NOMO-1 treated with DMSO at 0.1 percent for 48 hours (cell line): Measurements from ENCODE around the gene PHLPP1.

Source experiments
- DNase-seq: peaks from one replicate; lab custom pipeline; 2025; ENCODE audit not compliant: unreplicated experiment; lab: John Stamatoyannopoulos, UW

PHLPP1 gene

DNA sequence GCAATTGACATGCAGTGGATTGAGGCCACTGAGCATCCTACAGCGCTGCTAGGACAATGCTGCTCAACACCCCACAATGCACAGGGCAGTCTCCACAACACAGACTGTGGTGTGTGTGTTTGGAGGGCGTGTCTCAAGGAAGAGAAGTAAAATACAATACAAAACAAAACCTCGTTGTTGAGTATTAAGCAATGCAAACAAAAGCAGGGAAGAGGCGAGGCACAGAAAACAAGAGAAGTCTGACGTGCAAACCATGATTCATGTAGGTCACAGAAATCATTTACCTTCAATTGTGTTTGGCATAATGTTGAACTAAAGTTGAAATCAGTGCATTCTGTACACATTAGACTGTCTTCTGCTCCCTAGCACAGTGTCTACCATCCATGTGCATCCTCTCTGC lies 260.9 kb downstream of the PHLPP1 start:
- DNase-seq: no peak

DNA sequence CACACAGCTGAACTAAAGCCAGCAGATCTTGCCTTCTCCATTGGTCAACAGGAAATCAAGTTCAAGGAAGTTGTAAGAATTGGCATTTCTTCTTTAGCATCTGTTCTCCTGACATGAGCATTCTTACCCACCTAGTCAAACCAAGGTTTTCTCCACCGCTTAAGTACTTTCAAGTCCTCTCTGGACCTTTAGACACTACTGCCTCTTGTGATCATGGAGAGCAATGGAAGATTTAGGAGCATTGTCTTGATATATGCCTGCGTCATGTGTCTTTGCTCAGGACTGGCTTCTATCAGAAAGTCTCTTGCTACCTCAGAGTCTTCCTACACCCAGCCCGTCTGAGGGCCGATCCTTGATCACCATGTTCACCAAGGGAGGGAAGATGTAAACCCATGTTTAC lies 262.2 kb downstream of the PHLPP1 start:
- no peak for DNase-seq

DNA sequence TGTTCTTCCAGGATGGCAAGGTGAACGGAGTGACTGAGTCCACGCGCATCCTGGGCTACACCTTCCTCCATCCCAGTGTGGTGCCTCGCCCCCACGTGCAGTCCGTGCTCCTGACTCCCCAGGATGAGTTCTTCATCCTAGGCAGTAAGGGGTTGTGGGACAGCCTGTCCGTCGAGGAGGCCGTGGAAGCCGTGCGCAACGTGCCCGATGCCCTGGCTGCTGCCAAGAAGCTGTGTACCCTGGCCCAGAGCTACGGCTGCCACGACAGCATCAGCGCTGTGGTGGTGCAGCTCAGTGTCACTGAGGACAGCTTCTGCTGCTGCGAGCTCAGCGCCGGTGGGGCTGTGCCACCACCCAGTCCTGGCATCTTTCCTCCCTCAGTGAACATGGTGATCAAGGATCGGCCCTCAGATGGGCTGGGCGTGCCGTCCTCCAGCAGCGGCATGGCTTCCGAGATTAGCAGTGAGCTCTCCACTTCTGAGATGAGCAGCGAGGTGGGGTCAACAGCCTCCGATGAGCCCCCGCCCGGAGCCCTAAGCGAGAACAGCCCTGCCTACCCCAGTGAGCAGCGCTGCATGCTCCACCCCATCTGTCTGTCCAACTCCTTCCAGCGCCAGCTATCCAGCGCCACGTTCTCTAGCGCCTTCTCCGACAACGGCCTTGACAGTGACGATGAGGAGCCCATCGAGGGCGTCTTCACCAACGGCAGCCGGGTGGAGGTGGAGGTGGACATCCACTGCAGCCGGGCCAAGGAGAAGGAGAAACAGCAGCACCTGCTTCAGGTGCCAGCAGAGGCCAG lies 263.1 kb downstream of the PHLPP1 start:
- DNase-seq: no peak

DNA sequence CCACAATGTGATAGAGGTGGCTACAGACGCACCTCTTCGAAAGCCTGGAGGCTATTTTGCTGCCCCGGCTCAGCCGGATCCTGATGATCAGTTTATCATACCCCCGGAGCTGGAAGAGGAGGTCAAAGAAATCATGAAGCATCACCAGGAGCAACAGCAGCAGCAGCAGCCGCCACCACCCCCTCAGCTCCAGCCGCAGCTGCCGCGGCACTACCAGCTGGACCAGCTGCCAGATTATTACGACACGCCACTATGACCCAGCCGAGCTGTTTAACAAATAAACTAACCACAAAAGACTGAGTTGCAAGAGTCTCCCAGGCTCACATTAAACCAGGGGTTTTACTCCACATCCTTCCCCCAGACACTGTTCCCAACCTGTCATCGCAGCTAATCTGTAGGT lies 263.8 kb downstream of the PHLPP1 start:
- peak; percentile 96 for DNase-seq

DNA sequence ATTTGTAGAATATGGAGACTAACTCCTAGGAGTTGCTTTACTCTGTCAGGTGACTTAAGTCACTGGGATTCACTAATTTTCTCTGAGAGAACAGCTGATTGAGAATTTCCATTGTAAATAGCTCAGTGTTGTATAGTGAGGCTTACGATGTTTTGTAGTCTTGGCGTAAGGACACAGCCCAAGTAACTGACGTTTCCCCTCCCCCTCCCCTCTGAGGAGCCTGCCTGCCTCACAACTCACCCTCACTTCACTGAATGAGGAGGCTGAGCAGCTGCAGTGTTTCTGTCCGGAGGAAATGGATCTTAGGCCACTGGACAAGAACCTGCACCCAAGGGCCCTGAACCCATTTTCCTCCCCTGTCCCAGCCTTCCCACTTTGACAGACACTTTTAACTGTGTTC lies 264.6 kb downstream of the PHLPP1 start:
- DNase-seq: no peak

DNA sequence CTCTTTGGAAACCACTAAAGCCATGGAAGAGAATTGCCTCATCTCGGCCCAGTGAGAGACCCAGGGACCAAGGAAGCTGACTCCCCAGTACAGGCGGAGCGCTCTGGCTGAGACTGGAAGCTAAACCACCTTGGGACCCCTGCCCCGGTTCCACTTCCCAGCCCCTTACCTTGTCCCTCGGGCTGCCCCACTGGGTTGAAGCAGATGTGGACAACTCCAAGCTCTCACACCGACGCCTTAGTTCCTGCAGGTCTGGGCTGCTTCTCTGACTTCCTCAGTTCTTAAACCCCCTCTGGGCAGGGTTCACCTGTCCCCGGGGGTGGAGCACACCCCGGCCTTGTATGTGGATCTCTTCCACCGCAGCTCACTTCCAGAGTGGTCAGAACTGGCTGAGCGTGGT lies 266.2 kb downstream of the PHLPP1 start:
- DNase-seq: no peak

DNA sequence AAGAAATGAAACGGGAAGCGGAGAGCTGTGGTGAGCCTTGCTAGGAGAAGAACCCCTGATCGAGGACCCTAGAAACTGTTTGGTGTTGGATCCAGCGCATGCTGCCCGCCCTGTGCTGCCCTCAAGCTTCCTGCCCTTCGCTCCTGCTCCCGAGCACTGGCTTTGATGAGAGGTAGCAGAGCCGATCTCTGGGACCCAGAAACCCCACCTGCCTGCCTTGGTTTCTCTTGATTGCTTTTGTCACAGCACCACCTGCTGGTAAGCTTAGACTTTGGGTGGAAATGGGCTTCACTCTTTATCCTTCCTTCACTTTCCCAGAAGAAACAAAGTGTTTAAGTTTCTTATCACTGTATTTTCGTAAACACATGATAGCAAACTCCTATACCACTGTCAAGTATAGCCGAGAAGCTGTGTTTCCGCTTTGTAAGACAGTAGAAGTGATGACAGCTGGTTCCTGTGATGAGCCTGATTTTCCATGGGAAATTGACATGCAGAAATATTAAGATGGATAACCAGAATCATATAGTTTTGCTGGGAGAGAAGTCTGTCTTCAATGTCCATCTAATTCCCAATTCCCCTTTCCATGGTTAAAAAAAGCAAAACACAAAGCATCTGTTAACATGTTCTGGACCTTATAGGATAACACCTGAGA lies 267.4 kb downstream of the PHLPP1 start:
- DNase-seq: peak; percentile 4

DNA sequence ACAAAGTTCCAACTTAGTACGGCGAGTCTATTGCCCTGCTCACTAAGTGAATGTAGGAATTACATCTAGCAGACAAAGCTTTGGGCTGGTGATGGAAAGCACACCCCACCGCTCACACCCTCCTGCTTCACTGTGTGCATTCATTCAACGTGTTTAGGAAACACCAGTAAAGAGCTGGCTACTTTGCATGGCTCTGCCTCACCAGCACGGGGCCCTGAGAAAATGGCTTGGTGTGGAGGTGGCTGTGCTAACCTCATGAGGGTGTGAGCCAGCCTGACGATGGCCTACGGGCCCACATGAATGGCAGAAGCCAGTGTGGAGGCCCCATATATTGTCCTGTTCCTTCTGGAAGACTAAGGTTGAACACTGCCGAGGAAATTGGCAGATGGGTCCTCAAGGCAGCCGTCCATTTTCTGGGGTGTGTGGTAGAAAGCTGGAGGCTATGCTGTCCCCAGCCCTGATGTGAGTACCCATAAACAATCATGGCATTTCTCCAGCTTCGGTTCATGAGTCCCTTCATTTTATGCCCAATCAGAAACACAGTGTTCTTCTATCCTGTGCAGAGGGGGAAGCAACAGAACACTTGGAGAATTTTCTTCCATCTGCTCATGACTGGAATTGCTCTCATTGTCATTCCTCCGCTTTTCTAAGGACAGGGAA lies 269.4 kb downstream of the PHLPP1 start:
- DNase-seq: no peak

DNA sequence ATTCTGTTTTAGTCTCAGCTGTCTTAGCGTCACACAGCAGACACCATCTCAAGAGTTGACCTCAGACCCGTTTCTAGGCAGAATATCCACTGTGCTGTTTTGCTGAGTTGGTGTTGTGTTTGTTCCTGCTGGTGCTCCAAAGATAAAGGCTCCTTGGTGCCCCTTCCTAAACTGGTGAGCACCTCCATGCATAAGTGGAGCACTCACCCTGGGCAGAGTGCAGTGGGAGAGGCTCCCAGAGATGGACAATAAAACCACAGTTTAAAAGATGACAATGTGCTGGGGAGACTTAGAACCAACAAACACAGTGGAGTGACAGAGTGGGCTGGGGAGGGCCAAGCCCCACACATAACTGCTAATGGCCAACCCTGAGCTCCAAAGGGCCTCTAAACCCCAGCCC lies 271.1 kb downstream of the PHLPP1 start:
- no peak for DNase-seq

DNA sequence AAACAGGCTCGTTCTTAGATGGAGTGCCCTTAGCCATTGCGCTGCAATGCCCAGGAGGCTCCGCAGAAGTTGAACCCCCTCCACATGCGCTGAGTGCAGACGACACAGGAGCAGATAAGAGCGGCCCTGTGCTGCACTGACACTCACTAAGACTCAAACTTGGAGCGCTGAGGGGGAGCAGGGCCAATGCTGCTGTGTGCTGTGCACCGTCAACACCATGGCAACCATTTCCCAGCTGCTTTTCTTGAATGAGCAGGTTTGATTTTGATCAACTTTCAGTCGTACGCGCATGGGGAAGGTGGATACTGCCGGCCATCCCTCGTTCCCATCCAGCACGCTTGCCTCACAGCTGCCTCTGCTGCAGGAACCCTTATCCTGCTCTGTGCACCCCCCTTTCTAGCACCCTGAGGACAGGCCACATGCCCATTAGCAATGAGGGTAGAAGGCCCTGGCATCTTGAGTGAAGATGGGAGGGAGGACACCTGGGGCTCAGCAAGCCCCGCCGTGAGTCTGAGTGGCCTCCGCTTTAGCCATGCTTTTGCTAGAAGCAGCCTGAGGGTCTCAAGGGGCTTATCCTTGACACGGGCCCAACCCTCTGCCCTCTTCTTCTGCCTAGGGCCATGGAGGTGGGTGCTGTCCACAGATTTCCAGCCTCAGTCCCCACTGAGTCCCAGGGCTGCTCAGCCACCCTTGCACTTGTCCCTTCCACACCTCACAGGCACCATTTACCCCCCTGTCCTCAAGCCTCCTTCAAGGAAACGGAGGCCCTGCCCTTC lies 271.9 kb downstream of the PHLPP1 start:
- no peak for DNase-seq

DNA sequence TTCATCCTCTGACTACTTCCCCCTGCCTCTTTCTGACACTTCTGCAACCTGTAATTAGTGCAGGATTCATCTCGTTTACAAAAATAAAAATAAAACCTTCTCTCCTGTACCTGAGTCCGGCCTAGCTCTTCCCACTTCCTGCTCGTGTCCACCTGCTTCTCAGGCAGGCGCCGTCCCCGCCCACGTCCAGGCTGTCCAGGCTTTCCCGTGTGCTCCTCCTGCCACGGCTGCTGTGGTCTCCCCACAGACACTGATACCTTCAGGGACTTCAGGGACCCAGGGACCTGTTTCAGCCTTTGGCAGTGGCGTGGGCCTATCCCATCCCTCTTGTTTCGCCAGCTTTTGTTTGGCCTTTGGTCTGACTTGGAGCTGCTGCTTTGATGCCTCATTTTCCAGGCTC lies 272.5 kb downstream of the PHLPP1 start:
- DNase-seq: no peak

DNA sequence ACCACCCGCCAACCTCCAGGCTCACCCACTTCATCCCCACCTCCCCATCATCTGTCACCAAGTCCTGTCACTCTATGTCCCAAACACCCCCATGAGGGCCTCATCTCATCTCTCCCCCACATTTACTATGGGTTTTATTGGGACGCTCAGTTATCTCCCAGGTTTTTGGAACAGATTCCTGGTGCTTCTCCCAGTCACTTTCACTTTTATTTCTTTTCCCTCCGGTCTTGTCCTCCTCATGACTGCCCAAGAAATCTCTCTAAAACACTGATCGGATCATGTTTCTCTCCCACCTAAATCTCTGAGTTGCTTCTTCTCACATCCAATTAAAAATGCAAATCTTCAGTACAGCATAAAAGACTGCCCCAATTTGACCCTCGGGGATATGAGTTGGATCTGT lies 273.1 kb downstream of the PHLPP1 start:
- no peak for DNase-seq

DNA sequence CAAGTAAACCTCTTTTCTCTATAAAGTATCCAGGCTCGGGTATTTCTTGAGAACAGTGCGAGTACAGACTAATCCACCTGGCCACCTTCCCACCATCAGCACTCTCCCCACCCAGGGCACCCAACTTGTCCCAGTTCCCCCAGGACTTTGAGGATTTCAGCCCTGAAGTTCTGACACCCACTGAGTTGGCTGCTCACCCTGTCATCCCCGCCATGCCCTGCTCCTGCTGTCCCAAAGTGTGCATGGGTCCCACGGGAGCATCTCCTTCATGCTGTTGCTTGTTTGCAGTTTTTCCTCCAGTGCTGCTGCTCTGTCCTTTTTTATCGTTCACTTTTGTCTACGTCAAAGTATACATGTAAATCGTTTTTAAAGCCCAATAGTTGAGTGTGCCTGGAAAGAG lies 273.9 kb downstream of the PHLPP1 start:
- no peak for DNase-seq

DNA sequence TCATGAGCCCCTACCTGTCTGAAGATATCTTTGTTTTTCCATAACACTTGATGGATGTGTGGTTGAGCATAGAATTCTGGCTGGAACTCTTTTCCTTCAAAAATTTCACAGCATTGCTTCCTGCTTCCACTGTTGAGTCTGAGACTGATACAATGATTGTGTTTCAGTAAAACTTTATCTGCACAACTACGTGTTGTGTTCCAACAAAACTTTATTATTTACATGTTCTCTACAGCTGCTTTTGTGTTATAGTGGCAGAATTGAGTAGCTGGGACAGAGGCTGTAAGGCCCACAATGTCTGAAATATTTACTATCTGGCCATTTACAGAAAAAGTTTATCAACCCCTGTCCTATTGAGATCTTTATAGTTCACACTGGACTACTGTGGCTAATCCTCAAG lies 275.3 kb downstream of the PHLPP1 start:
- DNase-seq: no peak

DNA sequence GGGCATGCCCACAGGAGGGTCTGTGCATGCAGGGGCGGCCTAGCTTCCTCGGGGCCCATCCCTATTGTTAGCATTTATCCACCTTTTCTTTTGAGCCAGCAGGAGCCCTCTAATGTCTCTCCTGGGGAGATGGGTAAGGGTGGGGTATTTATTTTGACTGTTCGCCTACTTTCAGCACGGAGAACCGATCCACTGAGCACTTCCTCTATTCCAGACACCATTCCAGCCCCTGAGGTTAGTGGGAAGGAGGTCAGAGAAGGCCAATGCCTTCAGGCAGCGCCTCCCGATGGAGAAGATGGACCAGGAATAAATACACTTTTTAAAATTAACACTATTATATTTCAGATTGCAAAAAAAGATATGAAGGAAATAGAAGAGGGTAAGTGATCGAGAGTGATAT lies 276.0 kb downstream of the PHLPP1 start:
- DNase-seq: no peak

DNA sequence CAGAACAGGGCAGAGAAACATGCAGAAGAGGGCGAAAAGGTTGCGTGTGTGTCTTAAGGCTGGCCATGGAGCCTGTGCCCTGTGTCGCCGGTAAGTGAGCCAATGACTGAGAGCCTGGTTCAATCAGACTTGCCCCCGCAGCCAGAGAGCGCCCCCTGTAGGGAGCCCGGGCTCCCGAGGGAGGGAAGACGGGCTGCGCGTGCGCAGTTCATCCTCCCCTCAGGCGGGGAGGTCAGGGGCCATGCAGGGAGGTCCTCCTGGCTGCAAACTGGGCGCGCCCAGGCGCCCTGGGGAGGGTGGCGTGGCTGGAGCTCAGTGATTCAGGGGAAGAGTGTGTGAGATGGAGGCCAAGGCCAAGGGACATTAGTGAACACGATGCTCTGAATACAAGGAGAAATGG lies 276.6 kb downstream of the PHLPP1 start:
- DNase-seq: no peak

DNA sequence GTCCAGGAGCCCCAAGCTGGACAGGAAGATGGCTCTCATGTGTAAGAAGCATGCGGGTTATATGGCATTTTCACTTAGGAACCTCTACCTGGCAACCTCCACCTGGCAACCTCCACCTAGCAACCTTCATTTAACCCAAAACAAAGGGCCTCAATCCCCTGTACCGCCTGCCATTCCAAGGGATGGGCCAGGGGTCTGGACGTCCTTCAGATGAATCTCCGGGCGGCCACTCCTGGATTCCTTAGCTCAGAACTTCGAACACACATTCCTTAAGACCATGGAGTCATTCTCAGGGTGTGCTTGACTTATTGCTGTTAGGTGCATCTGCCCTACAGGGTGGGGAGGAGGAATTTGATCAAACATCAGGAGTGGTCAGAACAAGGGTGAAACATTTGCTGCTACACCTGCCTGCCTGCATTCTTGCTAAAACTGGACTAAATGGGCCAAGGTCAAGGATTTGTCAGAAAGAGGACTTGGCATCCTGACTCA lies 277.6 kb downstream of the PHLPP1 start:
- no peak for DNase-seq

DNA sequence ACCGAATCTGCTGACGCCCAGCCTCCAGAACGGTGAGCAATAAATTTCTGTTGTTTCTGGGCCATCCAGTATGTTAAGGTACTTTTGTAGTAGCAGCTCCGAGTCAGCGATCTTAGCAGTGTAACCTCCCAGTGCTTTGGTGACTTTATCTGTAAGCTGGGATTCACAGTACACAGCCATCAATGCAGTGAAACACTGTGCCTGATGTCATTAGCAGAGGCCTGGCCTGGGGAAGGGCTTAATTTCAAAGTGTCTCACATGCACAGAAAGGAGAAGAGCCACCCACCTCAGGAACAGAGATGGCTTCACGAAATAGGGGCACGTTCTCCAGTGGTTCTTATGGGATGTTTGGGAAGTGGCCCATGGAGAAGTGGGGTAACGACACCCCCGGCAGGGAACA lies 281.2 kb downstream of the PHLPP1 start:
- no peak for DNase-seq

DNA sequence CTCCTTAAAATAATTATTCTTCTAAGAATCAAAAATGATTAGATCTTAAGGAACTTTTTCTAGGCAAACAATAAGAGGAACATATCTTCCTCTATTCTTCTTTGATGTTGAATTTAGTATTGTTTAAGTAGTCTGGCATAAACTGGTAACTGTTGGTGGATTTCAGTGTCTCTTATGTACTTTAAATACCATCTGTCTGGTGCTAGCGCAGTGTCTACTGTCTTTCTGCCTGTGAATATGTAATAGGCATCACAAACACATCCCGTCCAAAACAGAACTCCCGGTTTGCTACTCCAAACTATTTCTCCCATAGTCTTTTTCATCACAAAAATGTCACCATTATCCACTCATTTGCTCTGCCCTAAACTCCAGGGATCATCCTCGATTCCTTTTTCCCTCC lies 281.7 kb downstream of the PHLPP1 start:
- no peak for DNase-seq

DNA sequence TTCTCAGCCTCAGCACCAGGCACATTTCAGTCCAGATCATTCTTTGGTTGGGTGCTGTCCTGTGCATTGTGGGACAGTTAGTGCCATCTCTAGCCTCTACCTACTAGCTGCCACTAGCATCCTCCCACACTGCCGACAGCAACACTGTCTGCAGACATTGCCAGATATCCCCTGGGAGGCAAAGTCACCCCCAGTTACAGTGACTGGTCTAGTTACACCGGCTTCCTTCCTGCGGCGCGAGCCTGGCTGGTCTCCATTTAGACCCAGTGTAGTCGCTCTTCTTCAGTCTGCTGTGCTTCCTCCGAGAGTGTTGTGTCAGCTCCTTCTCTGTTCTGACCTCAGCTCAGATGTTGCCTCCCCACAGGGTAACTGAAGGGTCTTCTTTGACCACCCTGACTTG lies 283.1 kb downstream of the PHLPP1 start:
- no peak for DNase-seq

DNA sequence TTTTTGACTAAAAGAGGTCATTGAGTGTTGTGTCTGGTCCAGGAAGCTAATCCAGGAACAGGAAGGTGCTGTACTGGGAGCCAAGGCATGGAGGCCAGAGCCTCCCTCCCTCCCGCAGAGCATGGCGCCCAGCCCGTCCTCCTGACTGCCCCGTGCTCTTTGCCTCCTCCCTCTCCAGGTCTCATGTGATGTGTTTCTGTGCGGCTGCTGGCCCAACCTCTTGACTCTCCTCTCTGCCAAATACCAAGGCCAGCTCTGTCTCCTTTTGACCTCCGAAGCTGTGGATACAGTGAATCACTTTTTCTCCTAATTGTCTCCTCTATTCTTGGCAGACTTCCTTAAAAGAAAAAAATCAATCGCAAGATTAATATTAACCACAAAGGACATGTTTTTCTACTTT lies 284.1 kb downstream of the PHLPP1 start:
- DNase-seq: no peak
